Panc1 (cell line): Measurements from ENCODE around the gene GYPC.

Experiments used
- CTCF ChIP-seq: fragments of 450-650 bp; IDR thresholded peaks from 2 replicates; pipeline ENCODE4 v1.5.1; 2017; ENCODE audit warnings: mild to moderate bottlenecking
- POLR2AphosphoS5 ChIP-seq: IDR thresholded peaks from 2 replicates; pipeline ENCODE4 v1.6.1; 2012; ENCODE audit warnings: mild to moderate bottlenecking, low read depth, low read length, moderate library complexity
- REST ChIP-seq, 2 experiments: IDR thresholded peaks; 2 replicates each; pipeline ENCODE4 v1.6.1; 2011 to 2012; ENCODE audit warnings: low read depth in 2 of 2, control low read depth in 1 of 2, low read length in 1 of 2, mild to moderate bottlenecking in 1 of 2, moderate library complexity in 1 of 2; ENCODE audit not compliant: insufficient read depth in 1 of 2
- SIN3A ChIP-seq: IDR thresholded peaks from 2 replicates; pipeline ENCODE4 v1.6.1; 2012; ENCODE audit warnings: low read depth, mild to moderate bottlenecking, low read length, moderate library complexity, borderline replicate concordance; ENCODE audit not compliant: insufficient read depth

GRCh38 chr2:126657148-126657635 lies 1.2 kb downstream of the GYPC start:
- no peak for TF ChIP-seq POLR2AphosphoS5
- TF ChIP-seq SIN3A: no peak
- no peak for TF ChIP-seq CTCF
- no peak for TF ChIP-seq REST (IDR thresholded peaks at IDR 0.05; ENCODE audit: insufficient read depth in 1 of 2, low read depth in 2 of 2, low read length in 1 of 2)
